Activated T-cell treated with anti-CD3 and anti-CD28 coated beads, Interleukin-2, amount 50 U/mL, for 4 hours (primary cell): Measurements from ENCODE around the gene LSM3. TPM values are rescaled to one million over a fixed set of nuclear protein-coding genes. Genes with fewer than 3 reads are reported as not detected.

Source experiments
- ATAC-seq, 2 donors: fragments of 200-7000 bp; cut with Tn5 transposase; one replicate each; pipeline ENCODE4 v1.10.0; 2021
- DNase-seq: peaks from one replicate; pipeline ENCODE4 v3.0.0-alpha.2; 2020
- H3K27me3 Mint-ChIP-seq: one replicate; pipeline ENCODE4 v1.8.0; 2021; ENCODE audit warnings: low read depth, mixed read lengths
- H3K36me3 Mint-ChIP-seq: one replicate; pipeline ENCODE4 v1.8.0; 2022; ENCODE audit warnings: mixed read lengths; ENCODE audit not compliant: insufficient read depth
- H3K4me1 Mint-ChIP-seq: one replicate; pipeline ENCODE4 v1.8.0; 2021; ENCODE audit warnings: low read depth, mixed read lengths
- H3K4me3 Mint-ChIP-seq: one replicate; pipeline ENCODE4 v1.8.0; 2021; ENCODE audit warnings: mild to moderate bottlenecking, moderate library complexity, mixed read lengths
- H3K9me3 Mint-ChIP-seq: one replicate; pipeline ENCODE4 v1.8.0; 2021; ENCODE audit warnings: mixed read lengths
- total RNA-seq, 3 donors: library from RNA; stranded (reverse); gene quantifications; one replicate each; pipeline ENCODE4 v1.2.1, GENCODE V29; 2021

Gene LSM3
- total RNA-seq, 3 donors from 2014 or later = 19.8 to 21.9 (median 20.9) TPM

- Mint-ChIP-seq H3K4me3 (no peak overlapping the region), H3K4me1 (no peaks in the 10 kb centered on the region), H3K27me3 (peaks cover 7% of the 10 kb centered on the region), H3K9me3 (no peaks in the 10 kb centered on the region), H3K36me3 (no peaks in the 10 kb centered on the region)
- ATAC-seq = no peak
- DNase-seq = no peak
These were observed 70.4 kb downstream of the LSM3 start for GRCh38 chr3:14248849-14249523.

Other genes starting within 250 kb of the LSM3 start
- gene CHCHD4, start 53.9 kb upstream of the LSM3 start, total RNA-seq = 10 to 100 TPM; 18.6 to 25.4 (median 24.2) TPM
- gene TMEM43, start 53.8 kb upstream of the LSM3 start, total RNA-seq = 10 to 100 TPM; 40.3 to 48.4 (median 45.1) TPM
- gene XPC, start 216 bp upstream of the LSM3 start, total RNA-seq = 10 to 100 TPM; 20.6 to 25.9 (median 23.5) TPM
- gene SLC6A6, start 223.8 kb downstream of the LSM3 start, total RNA-seq = 10 to 100 TPM; 47.6 to 54.2 (median 51.2) TPM